Bone marrow (tissue), 2 donors: ENCODE results near the gene CSDE1.

Source experiments
- DNase-seq, 2 donors: peaks; one replicate each; lab custom pipeline; 2025; lab: John Stamatoyannopoulos, UW

The CSDE1 gene

DNA sequence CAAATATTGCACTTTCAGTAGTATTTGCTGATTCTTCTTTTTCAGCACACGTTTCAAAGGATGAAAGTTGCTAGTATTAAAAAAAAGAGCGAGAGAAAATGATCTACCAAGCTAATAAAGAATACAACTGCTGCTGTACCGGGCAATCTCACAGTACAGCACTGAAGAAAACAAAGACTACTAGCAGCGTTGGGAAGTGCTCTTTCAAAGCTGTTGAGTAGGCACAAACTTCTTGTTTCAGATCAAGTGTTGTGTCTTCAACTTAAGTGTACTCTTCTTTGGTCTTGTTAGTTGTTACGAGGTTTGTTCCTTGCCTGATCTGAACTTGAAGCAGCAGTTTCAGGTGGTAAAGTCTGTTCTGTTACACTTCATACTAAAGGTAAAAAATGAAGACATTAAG is 7.9 kb downstream of the CSDE1 start:
- DNase-seq = no peak

DNA sequence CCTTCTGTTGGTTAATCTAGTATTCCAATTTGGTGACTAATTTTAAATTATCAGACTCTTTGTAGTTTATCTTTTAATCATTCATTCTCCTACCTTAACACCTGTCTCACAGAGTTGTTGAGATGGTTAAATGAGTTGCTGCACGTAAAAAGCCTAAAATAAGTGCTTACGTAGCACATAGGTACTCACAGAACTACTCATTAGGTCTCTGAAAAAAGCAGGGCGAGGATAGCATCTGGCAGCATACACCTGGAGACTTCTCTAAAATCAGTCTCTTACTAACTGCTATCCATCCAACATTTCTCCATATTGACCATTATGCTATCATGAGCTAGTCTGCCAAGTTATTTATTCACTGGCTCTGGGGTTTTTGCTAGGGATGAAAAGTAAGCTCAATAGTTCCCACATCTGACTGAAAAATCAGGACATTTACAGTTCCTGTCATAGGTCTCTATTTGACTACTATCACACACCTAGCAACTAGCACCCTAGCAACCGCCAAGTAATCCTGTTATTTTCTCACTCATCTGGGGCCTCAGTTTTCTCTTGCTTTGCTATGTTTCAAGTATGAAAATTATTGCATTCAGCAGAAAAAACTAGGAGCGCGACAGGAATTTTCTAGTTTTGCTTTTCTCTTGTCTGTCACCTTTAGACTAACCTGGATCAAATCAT is 11.2 kb downstream of the CSDE1 start:
- no peak for DNase-seq

DNA sequence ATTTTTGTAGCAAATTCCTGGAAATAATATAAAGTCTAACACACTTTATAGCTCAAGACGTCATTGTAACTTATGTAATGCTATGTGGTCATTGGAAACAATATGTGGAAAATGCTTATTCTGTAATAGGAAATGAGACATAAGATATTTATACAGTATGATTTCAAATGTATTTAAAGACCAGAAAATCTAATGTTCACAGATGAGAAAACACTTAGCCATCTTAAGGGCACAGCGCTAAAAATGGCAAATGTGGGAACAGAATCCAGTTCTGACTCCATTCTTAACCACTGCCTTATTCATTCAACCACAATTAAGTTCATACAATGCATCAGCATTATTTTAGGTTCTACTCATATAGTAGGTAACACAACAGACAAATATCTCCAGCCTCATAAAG is 12.5 kb downstream of the CSDE1 start:
- DNase-seq = no peak

GRCh38 chr1:114741963-114742746 is 15.6 kb downstream of the CSDE1 start:
- no peak for DNase-seq

GRCh38 chr1:114740331-114740730 is 17.5 kb downstream of the CSDE1 start:
- no peak for DNase-seq

DNA sequence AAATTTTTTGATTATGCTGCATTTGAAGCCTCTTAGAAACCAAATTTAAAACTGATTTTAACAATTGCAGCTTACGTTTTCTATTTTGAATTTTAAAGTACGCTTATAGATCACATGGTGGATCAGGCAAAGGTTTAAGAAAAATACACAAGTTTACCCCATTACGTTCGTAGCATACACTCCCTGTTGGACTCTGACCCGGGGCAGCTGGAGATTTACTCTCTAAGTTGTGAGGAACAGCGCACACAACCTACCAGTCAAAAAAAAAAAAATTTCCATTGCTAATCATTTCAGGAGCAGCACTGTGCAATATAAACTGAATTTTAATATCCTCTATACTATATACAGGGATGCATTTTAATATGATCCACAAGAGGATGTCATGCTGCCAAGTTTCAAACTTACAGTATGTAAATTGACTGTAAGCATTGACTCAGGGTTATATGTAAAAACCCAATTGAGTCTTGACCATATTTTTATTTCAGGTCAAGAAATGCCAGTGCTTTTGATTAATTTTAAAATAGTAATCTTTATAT is 20.4 kb downstream of the CSDE1 start:
- DNase-seq = no peak

DNA sequence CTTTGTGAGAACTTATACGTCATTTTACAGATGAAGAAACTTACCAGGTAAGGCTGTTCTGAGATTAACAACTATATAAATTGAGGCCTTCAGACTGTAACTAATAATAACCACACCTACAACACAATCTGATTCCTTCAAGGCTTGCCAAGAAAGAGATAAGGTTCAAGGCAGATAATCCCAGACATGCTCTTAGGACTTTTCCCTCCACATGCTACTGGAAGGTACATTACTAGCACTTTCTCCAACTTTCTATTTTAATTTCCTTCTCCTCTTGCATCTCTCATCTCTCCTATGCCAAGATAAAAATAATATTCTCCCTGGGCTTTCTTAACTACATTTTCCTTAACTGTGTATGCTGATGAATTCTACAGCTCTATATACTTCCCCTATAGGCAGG is 22.3 kb downstream of the CSDE1 start:
- no peak for DNase-seq

DNA sequence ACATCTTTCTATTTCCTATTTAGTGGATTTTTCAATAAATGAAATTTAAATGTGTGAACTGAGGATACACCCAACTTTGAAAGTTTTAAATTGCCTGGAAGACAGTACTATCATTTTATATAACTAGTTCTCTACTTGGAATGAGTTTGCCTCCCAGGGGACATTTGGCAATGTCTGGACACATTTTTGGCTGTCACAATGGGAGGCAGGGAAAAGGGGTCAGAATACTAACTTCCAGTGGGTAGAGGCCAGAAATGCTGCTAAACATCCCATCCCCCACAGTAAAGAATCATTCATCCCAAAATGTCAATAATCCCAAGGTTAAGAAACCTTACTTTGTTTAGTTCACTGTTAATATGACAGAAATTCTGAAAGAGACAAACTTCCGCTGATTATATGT is 28.0 kb downstream of the CSDE1 start:
- no peak for DNase-seq

DNA sequence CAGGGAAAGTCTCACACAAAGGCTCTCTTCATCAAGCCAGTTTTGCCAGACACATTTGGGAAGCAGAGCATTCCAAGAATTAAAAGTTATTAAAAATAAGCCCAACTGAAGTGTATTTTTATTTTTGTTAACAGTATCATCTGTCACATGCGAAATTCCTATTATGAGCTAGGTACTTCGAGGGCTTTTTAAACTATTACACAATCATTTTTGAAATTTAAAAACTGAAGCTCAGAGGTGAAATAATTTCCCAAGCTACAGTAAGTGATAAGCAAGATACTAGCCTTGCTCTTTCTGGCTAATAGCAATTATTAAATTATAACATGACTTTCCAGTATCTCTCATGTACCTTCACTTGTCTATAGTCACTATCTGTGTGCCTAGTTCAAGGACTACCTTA is 29.2 kb downstream of the CSDE1 start:
- no peak for DNase-seq

DNA sequence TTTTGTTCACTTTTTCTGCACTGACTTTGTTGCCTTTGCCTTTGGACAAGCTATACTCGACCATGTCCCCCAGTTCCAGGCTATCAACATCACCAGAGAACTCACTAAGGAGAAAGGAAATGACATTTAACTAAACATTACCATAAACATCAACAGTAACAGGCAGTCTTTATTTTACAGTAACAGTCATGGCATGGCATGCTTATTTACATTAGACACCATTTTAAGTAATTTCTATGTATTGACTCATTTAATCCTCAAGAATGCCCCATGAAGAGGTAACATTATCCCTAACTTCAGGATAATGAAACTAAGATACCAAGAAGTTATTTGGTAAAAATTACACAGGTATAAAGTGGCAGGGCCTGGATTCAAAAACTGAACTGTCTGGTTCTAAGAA is 32.6 kb downstream of the CSDE1 start:
- DNase-seq = no peak

- DNase-seq = no peak
Observed at GRCh38 chr1:114723915-114724314, 33.9 kb downstream of the CSDE1 start.

GRCh38 chr1:114723457-114723856 is 34.3 kb downstream of the CSDE1 start:
- DNase-seq = no peak

DNA sequence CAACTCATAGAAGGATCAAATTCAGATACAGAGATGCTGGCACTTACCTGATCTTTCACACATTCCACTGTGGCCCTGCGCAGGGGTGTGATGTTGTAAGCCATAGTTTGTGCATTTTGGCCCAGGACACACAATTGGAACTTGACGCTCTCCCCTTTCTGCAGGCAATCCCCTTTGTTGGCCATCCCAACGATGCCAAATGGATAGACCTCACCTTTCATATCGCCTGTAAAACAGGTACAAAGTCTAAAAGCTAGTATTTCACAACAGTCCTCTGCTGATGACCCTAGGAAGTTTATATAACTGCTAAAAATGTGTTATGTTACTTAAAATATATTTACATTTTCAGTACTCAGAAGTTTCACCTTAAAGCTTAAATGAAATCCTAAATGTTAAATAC is 37.3 kb downstream of the CSDE1 start:
- no peak for DNase-seq

GRCh38 chr1:114719424-114719787 is 38.4 kb downstream of the CSDE1 start:
- DNase-seq = no peak

- no peak for DNase-seq
Observed at GRCh38 chr1:114718661-114719423, 38.9 kb downstream of the CSDE1 start.

DNA sequence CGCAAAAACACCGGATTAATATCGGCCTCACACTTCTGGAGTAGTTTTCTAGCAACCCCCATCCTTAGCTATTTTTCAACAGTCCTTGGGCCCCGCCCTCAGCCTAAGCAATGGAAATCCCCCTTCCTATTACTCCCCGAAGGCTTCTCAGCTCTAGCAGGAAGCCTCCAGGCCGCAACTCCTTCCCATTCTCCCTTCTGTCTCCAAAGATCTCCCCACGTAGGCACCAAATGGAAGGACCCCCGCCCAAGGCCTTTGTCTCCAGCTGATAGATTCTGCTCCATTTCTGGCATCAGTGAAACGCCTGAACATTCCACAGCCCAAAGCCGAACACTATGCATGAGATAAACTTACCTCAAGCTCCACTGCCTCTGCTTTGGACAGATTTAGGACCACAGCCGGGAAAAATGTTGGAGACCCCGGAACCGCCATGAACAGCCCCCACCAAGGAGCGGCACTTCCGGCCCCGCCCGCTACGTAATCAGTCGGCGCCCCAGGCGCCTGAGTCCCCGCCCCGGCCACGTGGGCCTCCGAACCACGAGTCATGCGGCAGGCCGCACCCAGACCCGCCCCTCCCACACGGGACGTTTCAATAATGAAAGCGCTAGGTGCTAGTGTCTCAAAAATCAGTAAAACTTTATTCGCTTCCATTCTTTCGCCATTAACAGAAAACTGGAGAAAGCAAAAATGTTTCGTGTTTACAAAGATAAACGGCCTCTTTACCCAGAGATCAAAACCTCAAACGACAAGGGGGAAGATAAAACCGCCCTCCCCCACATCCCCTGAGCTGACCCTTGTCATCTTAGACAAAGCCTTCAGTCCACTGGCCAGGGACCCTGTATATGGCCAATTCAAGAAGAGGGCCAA is 41.2 kb downstream of the CSDE1 start, which contains the start of gene NRAS:
NRAS (minus strand) TSS at position 468 of the 867 bp plus-strand sequence. CDS start 611 bp downstream, outside the sequence.
- DNase-seq = peak; percentile 76 to 90

DNA sequence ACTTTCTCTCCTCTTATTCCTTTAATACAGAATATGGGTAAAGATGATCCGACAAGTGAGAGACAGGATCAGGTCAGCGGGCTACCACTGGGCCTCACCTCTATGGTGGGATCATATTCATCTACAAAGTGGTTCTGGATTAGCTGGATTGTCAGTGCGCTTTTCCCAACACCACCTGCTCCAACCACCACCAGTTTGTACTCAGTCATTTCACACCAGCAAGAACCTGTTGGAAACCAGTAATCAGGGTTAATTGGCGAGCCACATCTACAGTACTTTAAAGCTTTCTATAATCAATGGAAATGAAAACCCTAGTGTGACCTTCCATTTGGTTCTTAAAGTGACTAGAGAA is 41.9 kb downstream of the CSDE1 start:
- DNase-seq = no peak

DNA sequence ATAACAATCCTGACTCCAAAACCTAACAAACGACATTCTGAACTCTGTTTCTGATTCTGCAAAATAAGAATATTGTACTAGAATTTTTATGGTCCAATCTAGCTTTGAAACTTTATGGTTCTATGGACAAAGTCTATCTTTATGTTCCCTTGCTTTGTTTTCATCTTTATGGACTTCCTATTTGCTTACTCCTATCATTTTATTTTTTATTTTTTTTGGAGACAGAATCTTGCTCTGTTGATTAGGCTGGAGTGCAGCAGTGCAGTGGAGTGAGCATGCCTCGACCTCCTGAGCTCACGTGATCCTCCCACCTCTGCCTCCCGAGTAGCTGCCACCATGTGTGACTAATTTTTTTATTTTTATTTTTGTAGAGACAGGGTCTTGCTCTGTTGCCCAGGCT is 44.8 kb downstream of the CSDE1 start:
- DNase-seq = no peak

DNA sequence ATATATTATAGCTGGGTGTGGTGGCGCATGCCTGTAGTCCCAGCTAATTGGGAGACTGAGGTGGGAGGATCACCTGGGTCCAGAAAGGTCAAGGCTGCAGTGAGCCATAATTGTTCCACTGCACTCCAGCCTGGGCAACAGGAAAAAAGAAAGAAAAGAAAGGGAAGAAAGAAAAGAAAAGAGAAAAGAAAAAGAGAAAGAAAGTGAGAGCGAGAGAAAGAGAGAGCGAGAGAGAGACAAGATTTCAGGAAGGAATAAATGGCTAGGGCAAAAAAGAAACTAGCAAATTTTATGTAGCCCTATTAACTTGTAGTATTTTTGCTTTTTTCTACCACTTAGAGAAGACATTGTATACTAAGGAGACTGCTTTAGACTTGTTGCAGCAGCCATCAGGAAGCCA is 47.4 kb downstream of the CSDE1 start:
- no peak for DNase-seq

GRCh38 chr1:114707604-114708003 is 50.2 kb downstream of the CSDE1 start:
- DNase-seq = no peak

DNA sequence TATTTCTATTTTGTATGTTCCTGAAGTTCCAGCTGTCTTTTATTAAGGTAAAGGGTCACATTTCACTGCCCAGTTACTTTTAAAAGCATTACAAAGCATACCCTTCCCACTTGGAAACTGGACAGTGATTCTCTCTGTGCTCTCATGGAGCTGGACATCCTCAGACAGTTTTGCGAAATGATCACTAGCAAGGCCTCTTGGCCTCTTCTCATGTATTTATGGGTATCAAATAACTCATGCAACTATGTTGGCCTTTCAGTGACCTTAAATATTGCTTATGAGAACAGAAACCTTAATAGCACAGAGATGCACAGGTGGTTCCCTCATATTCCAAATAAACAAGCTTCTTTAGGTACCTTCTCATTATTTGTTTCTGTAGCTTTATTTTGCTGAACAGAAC is 54.5 kb downstream of the CSDE1 start:
- DNase-seq = no peak

- no peak for DNase-seq
Observed at GRCh38 chr1:114702737-114703136, 55.0 kb downstream of the CSDE1 start.
